Lung (tissue), 12 donors: Measurements from ENCODE around the gene LAMA3. TPM values are rescaled to one million over a fixed set of nuclear protein-coding genes. Genes with fewer than 3 reads are reported as not detected.

Experiments used
- ATAC-seq: fragments of 200-7000 bp; cut with Tn5 transposase; one replicate; pipeline ENCODE4 v1.9.1; 2020; ENCODE audit warnings: moderate number of reproducible peaks; ENCODE audit not compliant: insufficient read depth, low FRiP score
- DNase-seq, 3 donors: peaks; one replicate each; pipeline ENCODE4 v3.0.0-alpha.2; 2013 to 2017
- H3K27ac ChIP-seq, 2 donors: one replicate each; pipeline ENCODE4 v1.5.1; 2013; ENCODE audit warnings: mild to moderate bottlenecking in 2 of 2, moderate library complexity in 2 of 2, control low read depth in 1 of 2, inconsistent platforms in 1 of 2, low read depth in 1 of 2, low read length in 1 of 2
- H3K27me3 ChIP-seq, 3 donors: one replicate each; pipeline ENCODE4 v1.5.1; 2013; ENCODE audit warnings: low read length in 2 of 3; ENCODE audit not compliant: control insufficient read depth in 3 of 3, insufficient read depth in 3 of 3
- H3K36me3 ChIP-seq, 4 donors: one replicate each; pipeline ENCODE4 v1.5.1; 2013; ENCODE audit warnings: low read length in 4 of 4, mild to moderate bottlenecking in 1 of 4, moderate library complexity in 1 of 4; ENCODE audit not compliant: control insufficient read depth in 4 of 4, insufficient read depth in 4 of 4
- H3K4me1 ChIP-seq, 5 donors: one replicate each; pipeline ENCODE4 v1.5.1; 2013; ENCODE audit warnings: low read length in 5 of 5, mild to moderate bottlenecking in 2 of 5, moderate library complexity in 1 of 5; ENCODE audit not compliant: control insufficient read depth in 5 of 5, insufficient read depth in 5 of 5
- H3K4me3 ChIP-seq: one replicate; pipeline ENCODE4 v1.5.1; 2013; ENCODE audit warnings: mild to moderate bottlenecking, control low read depth, moderate library complexity
- H3K9ac ChIP-seq, 2 donors: one replicate each; pipeline ENCODE4 v1.5.1; 2013; ENCODE audit warnings: low read length in 2 of 2, control low read depth in 1 of 2; ENCODE audit not compliant: insufficient read depth in 1 of 2
- H3K9me3 ChIP-seq, 4 donors: one replicate each; pipeline ENCODE4 v1.5.1; 2013; ENCODE audit warnings: low read length in 3 of 4, mild to moderate bottlenecking in 1 of 4, moderate library complexity in 1 of 4; ENCODE audit not compliant: control insufficient read depth in 4 of 4, insufficient read depth in 3 of 4
- CTCF ChIP-seq: IDR thresholded peaks from 2 replicates; pipeline ENCODE4 v1.5.1; 2012; ENCODE audit warnings: mild to moderate bottlenecking; ENCODE audit errors: control extremely low read depth, extremely low read depth
- WGBS, 2 donors: extraction: QIAGEN DNeasy Blood & Tissue Kit; methylation state at CpG; one replicate each; pipeline ENCODE4 v1.1.7; 2013; 5-methylcytosine and 5-hydroxymethylcytosine counted together
- polyA plus RNA-seq, 2 donors: library from polyadenylated mRNA; stranded (reverse); fragments of 200-250 nt; gene quantifications; one replicate each; pipeline ENCODE4 v1.2.1, GENCODE V29; 2013
- total RNA-seq, 2 donors: library from RNA; depleted of rRNA in 1 of 2; stranded (reverse); fragments of >200 nt in 1 of 2; gene quantifications; one replicate each; pipeline ENCODE4 v1.2.1, GENCODE V29; 2014 to 2021
- donor health status: control.
- donor health status: control.
- donor health status: Bipolar disorder and iron deficiency.
- donor health status: healthy.
- donor health status: DM: yes; HTN: yes; CAD: no.

LAMA3 gene
- total and polyA plus RNA-seq, 4 donors = 14.1 to 110 (median 51.9) TPM

DNA sequence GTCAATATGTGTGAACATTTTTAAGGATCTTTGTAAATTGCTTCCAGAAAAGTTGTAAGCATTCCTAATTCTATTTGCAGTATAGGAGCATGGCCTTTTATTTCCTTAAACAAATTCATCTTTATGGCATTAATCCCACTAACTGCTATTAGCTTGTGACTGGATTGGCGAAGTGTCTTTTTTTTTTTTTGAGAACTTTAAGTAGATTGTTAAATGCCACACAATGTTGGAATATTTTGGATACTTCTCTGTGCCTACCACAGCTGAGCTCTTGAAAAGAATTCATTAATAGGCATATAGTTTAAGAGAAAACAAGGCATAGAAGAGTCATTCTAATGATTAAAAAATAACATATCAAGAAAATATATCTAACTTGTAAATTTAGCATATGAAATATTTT, 129.7 kb downstream of the LAMA3 start:
- peaks cover 0 to 2% (median 0%) of the 10 kb centered on the region in 5 donors for H3K4me1 ChIP-seq
- no peak for TF ChIP-seq CTCF
- no peak overlapping the region for H3K4me3 ChIP-seq
- no peaks in the 10 kb centered on the region for H3K27me3 ChIP-seq
- no peak overlapping the region for H3K9ac ChIP-seq
- ATAC-seq = no peak
- H3K27ac ChIP-seq = no peak overlapping the region
- H3K36me3 ChIP-seq = peaks cover 0 to 2% (median 0%) of the 10 kb centered on the region in 4 donors
- 73 to 91% methylated on average over 1 of the region's 1 CpG for WGBS, 2 donors
- no peak for DNase-seq
- no peaks in the 10 kb centered on the region for H3K9me3 ChIP-seq

GRCh38 chr18:23822590-23823385, 133.5 kb downstream of the LAMA3 start:
- no peak for ATAC-seq
- WGBS, 2 donors = 71 to 80% methylated on average over 10 of the region's 10 CpGs
- DNase-seq = no peak
- H3K27me3 ChIP-seq = no peaks in the 10 kb centered on the region
- no peak overlapping the region for H3K27ac ChIP-seq
- no peak overlapping the region for H3K4me3 ChIP-seq
- no peaks in the 10 kb centered on the region for H3K36me3 ChIP-seq
- TF ChIP-seq CTCF = no peak
- H3K9ac ChIP-seq = no peak overlapping the region
- peaks cover 0 to 4% (median 0%) of the 10 kb centered on the region in 5 donors for H3K4me1 ChIP-seq
- H3K9me3 ChIP-seq = no peaks in the 10 kb centered on the region

GRCh38 chr18:23824240-23824639, 135.0 kb downstream of the LAMA3 start:
- ATAC-seq = no peak
- H3K27ac ChIP-seq = no peak overlapping the region
- WGBS, 2 donors = 76 to 78% methylated on average over 2 of the region's 2 CpGs
- H3K9me3 ChIP-seq = no peaks in the 10 kb centered on the region
- no peak overlapping the region for H3K4me3 ChIP-seq
- H3K9ac ChIP-seq = no peak overlapping the region
- no peak for TF ChIP-seq CTCF
- H3K27me3 ChIP-seq = no peaks in the 10 kb centered on the region
- no peak for DNase-seq
- H3K4me1 ChIP-seq = peaks cover 0 to 4% (median 0%) of the 10 kb centered on the region in 5 donors
- no peaks in the 10 kb centered on the region for H3K36me3 ChIP-seq
